Measurements from ENCODE around the gene PLCB4. TPM values are rescaled to one million over a fixed set of nuclear protein-coding genes. Genes with fewer than 3 reads are reported as not detected.

The PLCB4 gene
- total and polyA plus RNA-seq, 2 experiments from 2014 or later, result 6.5 to 16.1 TPM

- H3K27ac Mint-ChIP-seq, result no peak overlapping the region; the same call in 1 of the 2 replicates
- no peaks in the 10 kb centered on the region for H4K20me1 ChIP-seq (replicated peaks; ENCODE audit: insufficient read depth)
- H3K36me3 Mint-ChIP-seq (ENCODE audit: low read depth), result peaks cover 20% of the 10 kb centered on the region; the same call in 2 of the 3 replicates
- H3K36me3 ChIP-seq (ENCODE audit: insufficient read depth), result peaks cover 5% of the 10 kb centered on the region; the same call in 1 of the 2 replicates
- no peak overlapping the region for H3K27ac ChIP-seq (ENCODE audit: low read depth)
- H3K79me2 ChIP-seq (replicated peaks; ENCODE audit: insufficient read depth), result no peaks in the 10 kb centered on the region
- H3K27me3 ChIP-seq (ENCODE audit: insufficient read depth), result no peaks in the 10 kb centered on the region
- H3K4me3 Mint-ChIP-seq, result no peak overlapping the region
- no peaks in the 10 kb centered on the region for H3K27me3 Mint-ChIP-seq (ENCODE audit: insufficient read depth, low read depth, poor library complexity)
- H3K4me2 ChIP-seq, result no peak overlapping the region
- H3F3A ChIP-seq (replicated peaks; ENCODE audit: low read depth), result no peaks in the 10 kb centered on the region
- 0 out of 2 replicates have a peak, but pooled peaks cover 10% of the 10 kb centered on the region for H3K9me2 ChIP-seq (ENCODE audit: insufficient read depth)
- DNase-seq (ENCODE audit: low spot score) (no peak), ATAC-seq (no peak)
- H3K9me3 Mint-ChIP-seq, result peaks cover 24% of the 10 kb centered on the region
- TF ChIP-seq REST (IDR thresholded peaks at IDR 0.05; ENCODE audit: unreplicated experiment) (no peak), CTCF (conservative IDR thresholded peaks at IDR 0.05; ENCODE audit: low read depth in 2 of 2) (no peak), EZH2phosphoT487 (IDR thresholded peaks at IDR 0.05; ENCODE audit: unreplicated experiment) (no peak), ZNF114 (CRISPR knock-in tag; IDR thresholded peaks at IDR 0.05) (no peak), JUNB (IDR thresholded peaks at IDR 0.05; ENCODE audit: unreplicated experiment) (no peak), POLR2AphosphoS5 (IDR thresholded peaks at IDR 0.05; ENCODE audit: low read depth) (no peak), ETS1 (IDR thresholded peaks at IDR 0.05) (no peak), ZNF331 (CRISPR knock-in tag; IDR thresholded peaks at IDR 0.05; ENCODE audit: low read depth) (no peak), STAT1 (IDR thresholded peaks at IDR 0.05; ENCODE audit: unreplicated experiment) (no peak), NANOG (IDR thresholded peaks at IDR 0.05; ENCODE audit: borderline replicate concordance) (no peak), ZNF462 (CRISPR knock-in tag; IDR thresholded peaks at IDR 0.05) (no peak), EZH2 (IDR thresholded peaks at IDR 0.05; ENCODE audit: low read depth, unreplicated experiment) (no peak), CREB1 (CRISPR knock-in tag; IDR thresholded peaks at IDR 0.05; ENCODE audit: low read depth) (no peak)
- no peak overlapping the region for H2AFZ ChIP-seq
- H3K4me1 Mint-ChIP-seq, result peaks cover 14% of the 10 kb centered on the region; the same call in 2 of the 3 replicates
- H3K4me3 ChIP-seq, result no peak overlapping the region
- no peaks in the 10 kb centered on the region for H3K4me1 ChIP-seq (ENCODE audit: insufficient read depth)
Measured at GRCh38 chr20:9052136-9052535, 16.8 kb upstream of the PLCB4 start.

All from GM23338 (cell line).